ENCODE results near the gene TTC6. TPM values are rescaled to one million over a fixed set of nuclear protein-coding genes. Genes with fewer than 3 reads are reported as not detected.

Gene TTC6
- total RNA-seq, 1 donor from 2014 or later, result 0.40 TPM

GRCh38 chr14:37587131-37587803 lies 8.2 kb upstream of the TTC6 start:
- no peak for DNase-seq (ENCODE audit: low read depth, low spot score)
- Mint-ChIP-seq H3K27ac (ENCODE audit: unreplicated experiment) (no peak overlapping the region), H3K4me1 (peaks cover 19% of the 10 kb centered on the region), H3K4me3 (no peak overlapping the region), H3K36me3 (ENCODE audit: low read depth) (peaks cover 3% of the 10 kb centered on the region), H3K9me3 (no peaks in the 10 kb centered on the region), H3K27me3 (ENCODE audit: low read depth) (peaks cover 96% of the 10 kb centered on the region)
- no peak for TF ChIP-seq CTCF (conservative IDR thresholded peaks at IDR 0.05)

- Mint-ChIP-seq H3K4me3 (peak overlapping the region; percentile 20), H3K4me1 (peaks cover 19% of the 10 kb centered on the region), H3K27me3 (ENCODE audit: low read depth) (peaks cover 96% of the 10 kb centered on the region), H3K36me3 (ENCODE audit: low read depth) (peaks cover 3% of the 10 kb centered on the region), H3K9me3 (no peaks in the 10 kb centered on the region), H3K27ac (ENCODE audit: unreplicated experiment) (no peak overlapping the region)
- DNase-seq (ENCODE audit: low read depth, low spot score), result no peak
- no peak for TF ChIP-seq CTCF (conservative IDR thresholded peaks at IDR 0.05)
Measured at GRCh38 chr14:37587881-37588666, 7.4 kb upstream of the TTC6 start.

DNA sequence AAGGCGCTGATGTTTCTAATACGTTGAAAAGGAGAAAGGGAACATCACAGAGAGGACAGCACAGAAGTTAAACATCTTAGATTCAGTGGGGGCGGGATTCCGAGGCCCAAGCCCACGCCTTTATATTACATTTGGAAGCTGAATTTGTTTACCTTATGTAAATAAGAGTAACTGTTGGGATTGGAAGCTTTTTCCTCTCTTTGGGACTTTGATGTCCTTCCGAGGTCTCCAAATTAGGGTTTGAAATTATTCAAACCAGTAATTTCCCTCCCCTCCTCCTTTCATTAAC lies 6.8 kb upstream of the TTC6 start:
- Mint-ChIP-seq H3K27ac (ENCODE audit: unreplicated experiment) (no peak overlapping the region), H3K27me3 (ENCODE audit: low read depth) (peaks cover 96% of the 10 kb centered on the region)

GRCh38 chr14:37588956-37589714 lies 6.3 kb upstream of the TTC6 start:
- Mint-ChIP-seq H3K9me3 (no peaks in the 10 kb centered on the region), H3K36me3 (ENCODE audit: low read depth) (peaks cover 3% of the 10 kb centered on the region), H3K4me3 (peak overlapping the region; percentile 20), H3K27me3 (ENCODE audit: low read depth) (peaks cover 97% of the 10 kb centered on the region), H3K27ac (ENCODE audit: unreplicated experiment) (no peak overlapping the region), H3K4me1 (peaks cover 21% of the 10 kb centered on the region)
- no peak for TF ChIP-seq CTCF (conservative IDR thresholded peaks at IDR 0.05)
- DNase-seq (ENCODE audit: low read depth, low spot score), result no peak

More for the DNA sequence above, 6.8 kb upstream of the TTC6 start:
- Mint-ChIP-seq H3K9me3 (no peaks in the 10 kb centered on the region), H3K36me3 (ENCODE audit: low read depth) (peaks cover 3% of the 10 kb centered on the region), H3K4me1 (peaks cover 19% of the 10 kb centered on the region), H3K4me3 (peak overlapping the region; percentile 20)
- no peak for TF ChIP-seq CTCF (conservative IDR thresholded peaks at IDR 0.05)
- no peak for DNase-seq (ENCODE audit: low read depth, low spot score)

- TF ChIP-seq CTCF (conservative IDR thresholded peaks at IDR 0.05), result no peak
- peaks cover 3% of the 10 kb centered on the region for H3K36me3 Mint-ChIP-seq (ENCODE audit: low read depth)
- H3K27ac Mint-ChIP-seq (ENCODE audit: unreplicated experiment), result no peak overlapping the region
- no peak overlapping the region for H3K4me3 Mint-ChIP-seq
- no peak for DNase-seq (ENCODE audit: low read depth, low spot score)
- H3K27me3 Mint-ChIP-seq (ENCODE audit: low read depth), result peaks cover 96% of the 10 kb centered on the region
- H3K9me3 Mint-ChIP-seq, result no peaks in the 10 kb centered on the region
- H3K4me1 Mint-ChIP-seq, result peaks cover 24% of the 10 kb centered on the region
Measured at GRCh38 chr14:37589715-37590427, 5.6 kb upstream of the TTC6 start.
